ENCODE measurements around the gene ZEB1.

The ZEB1 gene

DNA sequence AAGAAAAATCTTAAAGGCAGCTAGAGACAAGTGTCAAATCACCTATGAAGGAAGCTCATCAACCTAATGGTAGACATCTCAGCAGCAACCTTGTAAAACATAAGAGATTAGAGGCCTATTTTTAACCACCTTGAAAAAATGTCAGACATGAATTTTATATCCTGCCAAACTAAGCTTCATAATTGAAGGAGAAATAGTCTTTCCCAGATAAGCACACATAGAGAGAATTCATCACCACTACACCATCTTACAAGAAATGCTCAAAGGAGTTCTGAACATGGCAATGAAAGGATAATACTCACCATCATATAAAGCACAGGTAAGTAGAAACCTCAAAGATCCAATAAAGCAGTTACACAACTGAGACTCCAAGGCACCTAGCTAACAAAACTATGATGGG lies 156.5 kb downstream of the ZEB1 start:
- TF ChIP-seq, protein P1, sequence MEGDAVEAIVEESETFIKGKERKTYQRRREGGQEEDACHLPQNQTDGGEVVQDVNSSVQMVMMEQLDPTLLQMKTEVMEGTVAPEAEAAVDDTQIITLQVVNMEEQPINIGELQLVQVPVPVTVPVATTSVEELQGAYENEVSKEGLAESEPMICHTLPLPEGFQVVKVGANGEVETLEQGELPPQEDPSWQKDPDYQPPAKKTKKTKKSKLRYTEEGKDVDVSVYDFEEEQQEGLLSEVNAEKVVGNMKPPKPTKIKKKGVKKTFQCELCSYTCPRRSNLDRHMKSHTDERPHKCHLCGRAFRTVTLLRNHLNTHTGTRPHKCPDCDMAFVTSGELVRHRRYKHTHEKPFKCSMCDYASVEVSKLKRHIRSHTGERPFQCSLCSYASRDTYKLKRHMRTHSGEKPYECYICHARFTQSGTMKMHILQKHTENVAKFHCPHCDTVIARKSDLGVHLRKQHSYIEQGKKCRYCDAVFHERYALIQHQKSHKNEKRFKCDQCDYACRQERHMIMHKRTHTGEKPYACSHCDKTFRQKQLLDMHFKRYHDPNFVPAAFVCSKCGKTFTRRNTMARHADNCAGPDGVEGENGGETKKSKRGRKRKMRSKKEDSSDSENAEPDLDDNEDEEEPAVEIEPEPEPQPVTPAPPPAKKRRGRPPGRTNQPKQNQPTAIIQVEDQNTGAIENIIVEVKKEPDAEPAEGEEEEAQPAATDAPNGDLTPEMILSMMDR (IDR thresholded peaks at IDR 0.05; ENCODE audit: low read depth, low read length, missing control alignments) = no peak
- no peak overlapping the region for H3K4me3 ChIP-seq (replicated peaks; ENCODE audit: low read depth, low read length)
- no peak for DNase-seq (ENCODE audit: extremely low read depth, low read depth)

GRCh38 chr10:31476088-31476487 lies 157.1 kb downstream of the ZEB1 start:
- no peak overlapping the region for H3K4me3 ChIP-seq (replicated peaks; ENCODE audit: low read depth, low read length)
- DNase-seq (ENCODE audit: extremely low read depth, low read depth) = no peak
- TF ChIP-seq, protein P1 (IDR thresholded peaks at IDR 0.05; ENCODE audit: low read depth, low read length, missing control alignments) = no peak

DNA sequence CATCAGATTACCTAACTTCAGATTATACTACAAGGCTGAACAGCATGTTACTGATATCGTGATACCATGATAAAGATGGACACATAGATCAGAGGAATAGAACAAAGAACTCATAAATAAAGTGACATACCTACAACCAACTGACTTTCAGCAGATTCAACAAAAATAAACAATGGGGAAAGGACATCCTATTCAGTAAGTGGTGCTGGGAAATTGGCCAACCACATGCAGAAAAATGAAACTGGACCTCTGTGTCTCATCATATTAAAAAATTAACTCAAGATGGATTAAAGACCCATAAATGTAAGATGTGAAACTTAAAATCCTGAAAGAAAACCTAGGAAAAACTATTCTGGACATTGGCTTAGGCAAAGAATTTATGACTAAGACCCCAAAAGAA lies 158.6 kb downstream of the ZEB1 start:
- DNase-seq (ENCODE audit: extremely low read depth, low read depth) = no peak
- TF ChIP-seq, protein P1 (IDR thresholded peaks at IDR 0.05; ENCODE audit: low read depth, low read length, missing control alignments) = no peak
- no peak overlapping the region for H3K4me3 ChIP-seq (replicated peaks; ENCODE audit: low read depth, low read length)

GRCh38 chr10:31479752-31480151 lies 160.7 kb downstream of the ZEB1 start:
- no peak for DNase-seq (ENCODE audit: extremely low read depth, low read depth)
- TF ChIP-seq, protein P1 (IDR thresholded peaks at IDR 0.05; ENCODE audit: low read depth, low read length, missing control alignments) = no peak
- H3K4me3 ChIP-seq (replicated peaks; ENCODE audit: low read depth, low read length) = no peak overlapping the region

DNA sequence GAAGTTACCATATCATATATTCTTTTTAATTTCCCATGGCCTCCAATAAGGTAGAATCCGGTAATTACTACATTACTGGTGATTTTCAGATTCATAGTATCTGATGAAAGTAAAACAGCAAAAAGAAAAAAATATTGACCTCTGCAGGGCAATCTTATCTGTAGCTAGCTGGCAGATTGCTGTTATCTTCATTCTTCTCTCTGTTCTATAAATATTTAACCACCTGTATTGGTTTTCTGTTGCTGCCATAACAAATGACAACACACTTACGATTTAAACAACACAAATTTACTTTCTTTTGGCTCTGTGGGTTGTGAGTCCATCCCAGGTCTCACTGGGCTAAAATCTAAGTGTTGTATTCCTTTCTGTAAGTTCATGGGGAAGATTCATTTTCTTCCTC lies 164.5 kb downstream of the ZEB1 start:
- H3K4me3 ChIP-seq (replicated peaks; ENCODE audit: low read depth, low read length) = no peak overlapping the region
- TF ChIP-seq, protein P1 (IDR thresholded peaks at IDR 0.05; ENCODE audit: low read depth, low read length, missing control alignments) = no peak
- no peak for DNase-seq (ENCODE audit: extremely low read depth, low read depth)

GRCh38 chr10:31484431-31485135 lies 165.6 kb downstream of the ZEB1 start:
- DNase-seq (ENCODE audit: extremely low read depth, low read depth) = no peak
- H3K4me3 ChIP-seq (replicated peaks; ENCODE audit: low read depth, low read length) = no peak overlapping the region
- TF ChIP-seq, protein P1 (IDR thresholded peaks at IDR 0.05; ENCODE audit: low read depth, low read length, missing control alignments) = no peak

Data from HFF-Myc (cell line).